Osteocyte (in vitro differentiated cells): ENCODE data around the gene CASQ2. TPM values are rescaled to one million over a fixed set of nuclear protein-coding genes. Genes with fewer than 3 reads are reported as not detected.

Source experiments
- DNase-seq: peaks from one replicate; pipeline ENCODE4 v3.0.0; 2021; ENCODE audit warnings: mixed read lengths; ENCODE audit not compliant: unreplicated experiment; ENCODE audit errors: extremely low spot score
- H3K27ac Mint-ChIP-seq: one replicate; pipeline ENCODE4 v1.8.0; 2021; ENCODE audit warnings: mild to moderate bottlenecking, mixed read lengths; ENCODE audit not compliant: unreplicated experiment
- H3K27me3 Mint-ChIP-seq: one replicate; pipeline ENCODE4 v1.8.0; 2021; ENCODE audit warnings: mixed read lengths; ENCODE audit not compliant: unreplicated experiment
- H3K36me3 Mint-ChIP-seq: one replicate; pipeline ENCODE4 v1.8.0; 2021; ENCODE audit warnings: mixed read lengths; ENCODE audit not compliant: unreplicated experiment
- H3K4me1 Mint-ChIP-seq: one replicate; pipeline ENCODE4 v1.8.0; 2021; ENCODE audit warnings: mixed read lengths; ENCODE audit not compliant: unreplicated experiment
- H3K4me3 Mint-ChIP-seq: one replicate; pipeline ENCODE4 v1.8.0; 2021; ENCODE audit warnings: mild to moderate bottlenecking, moderate library complexity, mixed read lengths; ENCODE audit not compliant: unreplicated experiment
- H3K9me3 Mint-ChIP-seq: one replicate; pipeline ENCODE4 v1.8.0; 2021; ENCODE audit warnings: mixed read lengths; ENCODE audit not compliant: unreplicated experiment
- CTCF ChIP-seq: fragments of 200-600 bp; sonication (generic); IDR thresholded peaks from 2 replicates; pipeline ENCODE4 v1.5.0; 2021; ENCODE audit warnings: antibody characterized with exemption, mild to moderate bottlenecking, moderate library complexity
- total RNA-seq: library from RNA; stranded (reverse); gene quantifications from 2 replicates; pipeline ENCODE4 v1.2.1, GENCODE V29; 2021

The CASQ2 gene
- total RNA-seq, 1 donor from 2014 or later: not detected

- Mint-ChIP-seq H3K36me3 (peaks cover 24% of the 10 kb centered on the region), H3K4me1 (peaks cover 35% of the 10 kb centered on the region), H3K27ac (no peak overlapping the region), H3K4me3 (no peak overlapping the region), H3K27me3 (no peaks in the 10 kb centered on the region), H3K9me3 (no peaks in the 10 kb centered on the region)
- no peak for TF ChIP-seq CTCF
- no peak for DNase-seq
These were observed 113.2 kb downstream of the CASQ2 start for GRCh38 chr1:115655306-115655663.

- no peaks in the 10 kb centered on the region for H3K9me3 Mint-ChIP-seq
- no peaks in the 10 kb centered on the region for H3K27me3 Mint-ChIP-seq
- no peak for DNase-seq
- H3K36me3 Mint-ChIP-seq: peaks cover 22% of the 10 kb centered on the region
- H3K27ac Mint-ChIP-seq: peak overlapping the region; percentile 46
- peaks cover 40% of the 10 kb centered on the region for H3K4me1 Mint-ChIP-seq
- H3K4me3 Mint-ChIP-seq: no peak overlapping the region
- TF ChIP-seq CTCF: no peak
These were observed 113.7 kb downstream of the CASQ2 start for GRCh38 chr1:115654663-115655305.

- no peak for DNase-seq
- Mint-ChIP-seq H3K27ac (no peak overlapping the region), H3K36me3 (peaks cover 18% of the 10 kb centered on the region), H3K4me1 (peaks cover 46% of the 10 kb centered on the region), H3K4me3 (no peak overlapping the region), H3K27me3 (no peaks in the 10 kb centered on the region), H3K9me3 (no peaks in the 10 kb centered on the region)
- TF ChIP-seq CTCF: no peak
These were observed 114.4 kb downstream of the CASQ2 start for GRCh38 chr1:115654125-115654524.

- Mint-ChIP-seq H3K4me3 (no peak overlapping the region), H3K4me1 (peaks cover 43% of the 10 kb centered on the region), H3K27ac (no peak overlapping the region), H3K27me3 (no peaks in the 10 kb centered on the region), H3K36me3 (peaks cover 18% of the 10 kb centered on the region), H3K9me3 (no peaks in the 10 kb centered on the region)
- TF ChIP-seq CTCF: no peak
- DNase-seq: no peak
These were observed 116.2 kb downstream of the CASQ2 start for GRCh38 chr1:115652236-115652788.

- no peak overlapping the region for H3K4me3 Mint-ChIP-seq
These were observed 117.1 kb downstream of the CASQ2 start for GRCh38 chr1:115651391-115651790.

More at GRCh38 chr1:115651391-115651790, 117.1 kb downstream of the CASQ2 start:
- no peaks in the 10 kb centered on the region for H3K27me3 Mint-ChIP-seq
- H3K27ac Mint-ChIP-seq: no peak overlapping the region
- TF ChIP-seq CTCF: no peak
- no peak for DNase-seq
- no peaks in the 10 kb centered on the region for H3K9me3 Mint-ChIP-seq
- H3K36me3 Mint-ChIP-seq: peaks cover 18% of the 10 kb centered on the region
- peaks cover 38% of the 10 kb centered on the region for H3K4me1 Mint-ChIP-seq
